WI38 (cell line): Measurements from ENCODE around the gene IFITM1.
"Not testable (repeated sequence)": the region's sequence is repeated elsewhere in the genome, so short reads cannot be mapped to it uniquely, and the experiment has no call there.

Experiments used
- H3K4me3 ChIP-seq: 2 replicates; pipeline ENCODE4 v1.5.1; 2011; ENCODE audit warnings: low read depth, mild to moderate bottlenecking, control low read depth, low read length
- CTCF ChIP-seq: IDR thresholded peaks from 2 replicates; pipeline ENCODE4 v1.5.1; 2012; ENCODE audit warnings: low read depth, mild to moderate bottlenecking, control low read depth, low read length

IFITM1 gene

GRCh38 chr11:325796-326591 is 12.2 kb downstream of the IFITM1 start:
- no peak for TF ChIP-seq CTCF
- H3K4me3 ChIP-seq = no peak overlapping the region

GRCh38 chr11:326592-326841 is 12.7 kb downstream of the IFITM1 start:
- no peak for TF ChIP-seq CTCF
- no peak overlapping the region for H3K4me3 ChIP-seq

GRCh38 chr11:326842-327580 is 13.2 kb downstream of the IFITM1 start:
- H3K4me3 ChIP-seq = no peak overlapping the region
- no peak for TF ChIP-seq CTCF

GRCh38 chr11:327581-327923 is 13.7 kb downstream of the IFITM1 start:
- H3K4me3 ChIP-seq = no peak overlapping the region
- no peak for TF ChIP-seq CTCF

- H3K4me3 ChIP-seq = no peak overlapping the region
- no peak for TF ChIP-seq CTCF
Measured at GRCh38 chr11:328012-328411, 14.2 kb downstream of the IFITM1 start.

- not testable (repeated sequence) for H3K4me3 ChIP-seq
Measured at GRCh38 chr11:328516-329100, 14.8 kb downstream of the IFITM1 start.

GRCh38 chr11:329886-330253 is 16.0 kb downstream of the IFITM1 start:
- no peak overlapping the region for H3K4me3 ChIP-seq
- TF ChIP-seq CTCF = no peak
